Osteoblast (primary cell): ENCODE data around the gene AK9. TPM values are rescaled to one million over a fixed set of nuclear protein-coding genes. Genes with fewer than 3 reads are reported as not detected.
A peak's percentile ranks its signal among the peaks of the same experiment; 100 is the strongest.

Experiments used
- DNase-seq: peaks from one replicate; pipeline ENCODE4 v3.0.0; 2011; ENCODE audit warnings: low spot score, mixed read lengths; ENCODE audit not compliant: insufficient read length; ENCODE audit errors: missing footprints
- H2AFZ ChIP-seq: 2 replicates; pipeline ENCODE4 v1.6.0; 2011; ENCODE audit warnings: mild to moderate bottlenecking, low read length
- H3K27ac ChIP-seq: 2 replicates; pipeline ENCODE4 v1.5.1; 2011; ENCODE audit warnings: mild to moderate bottlenecking, low read depth, low read length, moderate library complexity
- H3K27me3 ChIP-seq: 2 replicates; pipeline ENCODE4 v1.6.0; 2012; ENCODE audit warnings: mild to moderate bottlenecking, control low read depth, inconsistent platforms, low read length, moderate library complexity; ENCODE audit not compliant: insufficient read depth
- H3K36me3 ChIP-seq: 2 replicates; pipeline ENCODE4 v1.5.1; 2011; ENCODE audit warnings: mild to moderate bottlenecking, low read length, control low read depth, moderate library complexity; ENCODE audit not compliant: insufficient read depth
- H3K4me1 ChIP-seq: 2 replicates; pipeline ENCODE4 v1.5.1; 2011; ENCODE audit warnings: mild to moderate bottlenecking, low read length, control low read depth, moderate library complexity; ENCODE audit not compliant: insufficient read depth
- H3K4me2 ChIP-seq: 2 replicates; pipeline ENCODE4 v1.6.0; 2011; ENCODE audit warnings: mild to moderate bottlenecking, low read length; ENCODE audit not compliant: insufficient read depth
- H3K4me3 ChIP-seq: fragments of 200-600 bp; sonication (generic); 3 replicates; pipeline ENCODE4 v1.5.1; 2012; ENCODE audit warnings: mild to moderate bottlenecking, low read length, inconsistent platforms; ENCODE audit not compliant: insufficient read depth
- H3K79me2 ChIP-seq: 2 replicates; pipeline ENCODE4 v1.6.0; 2012; ENCODE audit warnings: mild to moderate bottlenecking, low read length, control low read depth, inconsistent platforms; ENCODE audit not compliant: insufficient read depth
- H3K9me3 ChIP-seq: 2 replicates; pipeline ENCODE4 v1.5.1; 2011; ENCODE audit warnings: low read depth, low read length, control low read depth
- H4K20me1 ChIP-seq: 2 replicates; pipeline ENCODE4 v1.6.0; 2012; ENCODE audit warnings: mild to moderate bottlenecking, low read length, control low read depth; ENCODE audit not compliant: insufficient read depth
- total RNA-seq: library from RNA; depleted of rRNA; stranded (reverse); fragments of >200 nt; gene quantifications from 2 replicates; pipeline ENCODE4 v1.2.3, GENCODE V29; 2012
- TF ChIP-seq, protein P1 (sequence below): IDR thresholded peaks from 2 replicates; pipeline ENCODE4 v1.5.1; 2011; ENCODE audit warnings: mild to moderate bottlenecking, low read depth, low read length, moderate library complexity; ENCODE audit errors: extremely low read depth

The AK9 gene
- total RNA-seq, 1 donor, result 5.8 TPM

DNA sequence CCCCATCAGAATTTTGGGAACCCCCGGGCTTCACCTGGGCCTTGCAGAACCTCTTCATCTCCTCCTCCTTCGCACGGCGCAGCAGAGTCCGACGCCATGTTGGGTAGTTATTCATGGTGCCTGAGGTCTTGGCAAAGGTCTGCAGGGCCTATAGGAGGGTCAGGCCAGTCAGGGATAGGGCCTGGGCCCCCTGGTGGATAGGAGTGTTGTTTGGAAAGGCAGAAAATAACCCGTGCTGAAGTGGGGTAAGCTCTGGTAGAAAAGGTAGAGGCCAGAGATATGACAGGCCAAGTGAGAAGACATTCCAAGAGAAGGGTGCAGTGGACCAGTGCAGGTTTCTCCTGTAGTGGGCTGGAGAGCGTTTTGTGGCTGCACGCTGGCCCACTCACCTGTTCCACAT, 245.6 kb downstream of the AK9 start:
- Histone ChIP-seq H3K4me1 (peaks cover 8% of the 10 kb centered on the region), H3K27ac (no peak overlapping the region), H3K9me3 (no peaks in the 10 kb centered on the region), H3K79me2 (no peaks in the 10 kb centered on the region), H3K36me3 (peaks cover 9% of the 10 kb centered on the region), H2AFZ (no peak overlapping the region), H3K4me2 (no peak overlapping the region), H4K20me1 (peaks cover 5% of the 10 kb centered on the region), H3K4me3 (no peak overlapping the region), H3K27me3 (no peaks in the 10 kb centered on the region)
- TF ChIP-seq, protein P1, sequence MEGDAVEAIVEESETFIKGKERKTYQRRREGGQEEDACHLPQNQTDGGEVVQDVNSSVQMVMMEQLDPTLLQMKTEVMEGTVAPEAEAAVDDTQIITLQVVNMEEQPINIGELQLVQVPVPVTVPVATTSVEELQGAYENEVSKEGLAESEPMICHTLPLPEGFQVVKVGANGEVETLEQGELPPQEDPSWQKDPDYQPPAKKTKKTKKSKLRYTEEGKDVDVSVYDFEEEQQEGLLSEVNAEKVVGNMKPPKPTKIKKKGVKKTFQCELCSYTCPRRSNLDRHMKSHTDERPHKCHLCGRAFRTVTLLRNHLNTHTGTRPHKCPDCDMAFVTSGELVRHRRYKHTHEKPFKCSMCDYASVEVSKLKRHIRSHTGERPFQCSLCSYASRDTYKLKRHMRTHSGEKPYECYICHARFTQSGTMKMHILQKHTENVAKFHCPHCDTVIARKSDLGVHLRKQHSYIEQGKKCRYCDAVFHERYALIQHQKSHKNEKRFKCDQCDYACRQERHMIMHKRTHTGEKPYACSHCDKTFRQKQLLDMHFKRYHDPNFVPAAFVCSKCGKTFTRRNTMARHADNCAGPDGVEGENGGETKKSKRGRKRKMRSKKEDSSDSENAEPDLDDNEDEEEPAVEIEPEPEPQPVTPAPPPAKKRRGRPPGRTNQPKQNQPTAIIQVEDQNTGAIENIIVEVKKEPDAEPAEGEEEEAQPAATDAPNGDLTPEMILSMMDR, result peak; percentile 13
- peak; percentile 17 for DNase-seq

DNA sequence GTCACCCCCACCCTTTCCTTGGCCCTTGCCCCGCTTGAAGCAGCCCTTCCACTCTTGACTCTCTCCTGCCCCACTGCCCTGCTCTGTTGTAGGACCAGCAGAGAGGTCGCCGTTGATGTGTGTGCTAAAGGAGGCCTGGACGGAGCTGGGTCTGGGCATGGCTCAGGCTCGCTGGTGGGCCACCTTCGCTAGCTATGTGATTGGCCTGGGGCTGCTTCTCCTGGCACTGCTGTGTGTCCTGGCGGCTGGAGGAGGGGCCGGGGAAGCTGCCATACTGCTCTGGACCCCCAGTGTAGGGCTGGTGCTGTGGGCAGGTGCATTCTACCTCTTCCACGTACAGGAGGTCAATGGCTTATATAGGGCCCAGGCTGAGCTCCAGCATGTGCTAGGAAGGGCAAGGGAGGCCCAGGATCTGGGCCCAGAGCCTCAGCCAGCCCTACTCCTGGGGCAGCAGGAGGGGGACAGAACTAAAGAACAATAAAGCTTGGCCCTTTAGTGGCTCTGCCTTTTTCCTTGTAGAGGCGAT, 247.5 kb downstream of the AK9 start:
- H2AFZ ChIP-seq, result no peak overlapping the region
- H3K27ac ChIP-seq, result no peak overlapping the region
- TF ChIP-seq, protein P1, result no peak
- no peaks in the 10 kb centered on the region for H3K9me3 ChIP-seq
- H3K4me3 ChIP-seq, result no peak overlapping the region
- DNase-seq, result peak; percentile 81
- peaks cover 8% of the 10 kb centered on the region for H3K4me1 ChIP-seq
- H3K4me2 ChIP-seq, result no peak overlapping the region
- peaks cover 5% of the 10 kb centered on the region for H4K20me1 ChIP-seq
- H3K27me3 ChIP-seq, result no peaks in the 10 kb centered on the region
- peaks cover 9% of the 10 kb centered on the region for H3K36me3 ChIP-seq
- no peaks in the 10 kb centered on the region for H3K79me2 ChIP-seq

Other genes starting within 250 kb of the AK9 start
- 26.1 and 28.0 TPM in 2 replicates for gene MICAL1, start 235.4 kb downstream of the AK9 start, total RNA-seq
- gene ZBTB24, start 208.0 kb downstream of the AK9 start, total RNA-seq, result 8.7 and 10.9 TPM in 2 replicates
- 27.1 and 33.9 TPM in 2 replicates for gene FIG4, start 94 bp upstream of the AK9 start, total RNA-seq